HFFc6 (cell line): ENCODE results near the gene TPCN1. TPM values are rescaled to one million over a fixed set of nuclear protein-coding genes. Genes with fewer than 3 reads are reported as not detected.

ENCODE experiments used
- DNase-seq: peaks from one replicate; pipeline ENCODE4 v3.0.0-alpha.2; 2018
- H3K27ac Mint-ChIP-seq: 2 replicates; pipeline ENCODE4 v1.8.0; 2020; ENCODE audit warnings: mild to moderate bottlenecking, mixed read lengths
- H3K27me3 Mint-ChIP-seq: 2 replicates; pipeline ENCODE4 v1.8.0; 2021; ENCODE audit warnings: mild to moderate bottlenecking, moderate library complexity, mixed read lengths; ENCODE audit not compliant: insufficient read depth
- H3K36me3 Mint-ChIP-seq: 2 replicates; pipeline ENCODE4 v1.8.0; 2021; ENCODE audit warnings: low read depth, mixed read lengths
- H3K4me1 Mint-ChIP-seq: 2 replicates; pipeline ENCODE4 v1.8.0; 2020; ENCODE audit warnings: low read depth, mixed read lengths
- H3K4me3 Mint-ChIP-seq: 2 replicates; pipeline ENCODE4 v1.8.0; 2020; ENCODE audit warnings: mild to moderate bottlenecking, moderate library complexity, mixed read lengths
- H3K9me3 Mint-ChIP-seq: 2 replicates; pipeline ENCODE4 v1.8.0; 2020; ENCODE audit warnings: mild to moderate bottlenecking, mixed read lengths
- CTCF ChIP-seq: fragments of 200-600 bp; sonication (generic); IDR thresholded peaks from 2 replicates; pipeline ENCODE4 v1.5.0; 2021; ENCODE audit warnings: antibody characterized with exemption, mild to moderate bottlenecking
- total RNA-seq, 6 experiments: library from RNA; stranded (reverse); fragmentation: NEBNext Ultra II Directional; extraction: Animal tissue kit (Norgen Biotek cat#: 25700); gene quantifications; 2 replicates in 1 of 6; 3 replicates in 5 of 6; pipeline ENCODE4 v1.2.3, GENCODE V29; 2021

TPCN1 gene
- total RNA-seq, 6 experiments from 2014 or later, result 19.0 to 33.3 (median 20.6) TPM

- H3K36me3 Mint-ChIP-seq, result no peaks in the 10 kb centered on the region
Measured at GRCh38 chr12:113271853-113272561, 50.7 kb downstream of the TPCN1 start.

GRCh38 chr12:113273053-113273725 lies 51.9 kb downstream of the TPCN1 start:
- Mint-ChIP-seq H3K4me3 (no peak overlapping the region), H3K27me3 (no peaks in the 10 kb centered on the region), H3K27ac (no peak overlapping the region), H3K9me3 (no peaks in the 10 kb centered on the region), H3K4me1 (peaks cover 19% of the 10 kb centered on the region), H3K36me3 (no peaks in the 10 kb centered on the region)
- no peak for TF ChIP-seq CTCF
- DNase-seq, result no peak

More at GRCh38 chr12:113271853-113272561, 50.7 kb downstream of the TPCN1 start:
- H3K27ac Mint-ChIP-seq, result peak overlapping the region; percentile 84
- TF ChIP-seq CTCF, result no peak
- H3K9me3 Mint-ChIP-seq, result no peaks in the 10 kb centered on the region
- H3K4me1 Mint-ChIP-seq, result peaks cover 19% of the 10 kb centered on the region
- peak overlapping the region; percentile 79 for H3K4me3 Mint-ChIP-seq
- peak; percentile 43 for DNase-seq
- H3K27me3 Mint-ChIP-seq, result no peaks in the 10 kb centered on the region

- no peak overlapping the region for H3K27ac Mint-ChIP-seq
- no peaks in the 10 kb centered on the region for H3K36me3 Mint-ChIP-seq
- DNase-seq, result no peak
- H3K9me3 Mint-ChIP-seq, result no peaks in the 10 kb centered on the region
- peaks cover 19% of the 10 kb centered on the region for H3K4me1 Mint-ChIP-seq
- H3K4me3 Mint-ChIP-seq, result no peak overlapping the region
- H3K27me3 Mint-ChIP-seq, result no peaks in the 10 kb centered on the region
- no peak for TF ChIP-seq CTCF
Measured at GRCh38 chr12:113274848-113275247, 53.6 kb downstream of the TPCN1 start.

GRCh38 chr12:113276306-113276705 lies 55.0 kb downstream of the TPCN1 start:
- Mint-ChIP-seq H3K4me3 (no peak overlapping the region), H3K27me3 (no peaks in the 10 kb centered on the region), H3K9me3 (no peaks in the 10 kb centered on the region), H3K27ac (no peak overlapping the region), H3K36me3 (no peaks in the 10 kb centered on the region; the same call in 1 of the 2 replicates), H3K4me1 (peaks cover 16% of the 10 kb centered on the region)
- DNase-seq, result no peak
- no peak for TF ChIP-seq CTCF

GRCh38 chr12:113276946-113277500 lies 55.8 kb downstream of the TPCN1 start:
- no peaks in the 10 kb centered on the region for H3K27me3 Mint-ChIP-seq
- TF ChIP-seq CTCF, result no peak
- peaks cover 9% of the 10 kb centered on the region for H3K4me1 Mint-ChIP-seq
- no peaks in the 10 kb centered on the region for H3K9me3 Mint-ChIP-seq
- H3K4me3 Mint-ChIP-seq, result no peak overlapping the region
- no peak overlapping the region for H3K27ac Mint-ChIP-seq
- no peak for DNase-seq
- no peaks in the 10 kb centered on the region; the same call in 1 of the 2 replicates for H3K36me3 Mint-ChIP-seq
